ENCODE data around the gene LAYN.

The LAYN gene

DNA sequence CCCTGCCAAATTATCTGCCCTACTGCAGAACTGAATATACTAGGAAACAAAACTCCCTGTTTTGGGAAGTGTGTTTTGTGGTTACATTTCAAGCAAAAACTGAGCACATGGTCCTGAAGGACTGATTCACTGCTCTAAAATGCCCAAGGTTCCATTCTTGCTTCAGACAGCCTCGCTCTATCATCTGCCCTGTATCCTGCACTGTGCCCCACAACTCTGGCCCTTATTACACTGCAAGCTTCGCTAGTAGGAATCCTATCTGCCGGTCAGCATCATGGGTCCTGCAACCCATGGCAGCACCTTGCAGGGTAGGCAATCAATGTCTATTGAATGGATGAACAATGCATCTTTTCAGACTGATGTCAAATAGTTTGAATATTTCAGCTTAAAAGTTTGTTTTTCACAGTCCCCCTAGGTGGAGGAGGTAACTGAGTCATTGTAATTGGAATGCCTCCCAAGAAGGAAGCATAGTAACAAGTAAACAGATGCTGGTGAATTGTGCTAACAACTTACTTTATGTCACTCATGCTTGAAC lies 21.3 kb downstream of the LAYN start:
- DNase-seq, result no peak

DNA sequence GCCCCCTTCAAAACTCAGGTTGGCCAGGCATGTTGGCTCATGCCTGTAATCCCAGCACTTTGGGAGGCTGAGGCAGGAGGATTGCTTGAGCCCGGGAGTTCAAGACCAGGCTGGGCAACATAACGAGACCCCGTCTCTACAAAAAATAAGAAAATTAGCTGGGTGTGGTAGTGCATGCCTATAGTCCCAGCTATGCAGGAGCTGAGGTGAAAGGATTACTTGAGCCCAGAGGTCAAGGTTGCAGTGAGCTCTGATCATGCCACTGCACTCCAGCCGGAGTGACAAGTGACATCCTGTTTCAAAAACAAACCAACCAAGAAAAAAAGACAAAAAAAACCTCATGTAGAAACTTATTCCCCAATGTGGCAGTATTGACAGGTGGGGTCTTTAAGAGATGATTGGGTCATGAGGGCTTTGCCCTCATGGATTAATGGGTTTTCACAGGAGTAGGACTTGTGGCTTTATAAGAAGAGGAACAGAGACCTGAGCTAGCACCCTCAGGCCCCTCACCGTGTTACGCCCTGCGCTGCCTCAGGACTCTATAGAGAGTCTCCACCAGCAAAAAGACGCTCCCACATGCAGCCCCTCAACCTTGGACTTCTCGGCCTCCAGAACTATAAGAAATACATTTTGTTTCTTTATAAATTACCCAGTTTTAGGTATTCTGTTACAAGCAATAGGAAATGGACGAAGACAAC lies 22.3 kb downstream of the LAYN start:
- no peak for DNase-seq

- DNase-seq, result peak in 35 of 56 donors; percentile 3 to 87 (median 26)
Observed at GRCh38 chr11:111565114-111565720, 24.7 kb downstream of the LAYN start.

GRCh38 chr11:111566324-111566723 lies 25.8 kb downstream of the LAYN start:
- DNase-seq, result no peak

GRCh38 chr11:111569476-111569875 lies 29.0 kb downstream of the LAYN start:
- no peak for DNase-seq

DNA sequence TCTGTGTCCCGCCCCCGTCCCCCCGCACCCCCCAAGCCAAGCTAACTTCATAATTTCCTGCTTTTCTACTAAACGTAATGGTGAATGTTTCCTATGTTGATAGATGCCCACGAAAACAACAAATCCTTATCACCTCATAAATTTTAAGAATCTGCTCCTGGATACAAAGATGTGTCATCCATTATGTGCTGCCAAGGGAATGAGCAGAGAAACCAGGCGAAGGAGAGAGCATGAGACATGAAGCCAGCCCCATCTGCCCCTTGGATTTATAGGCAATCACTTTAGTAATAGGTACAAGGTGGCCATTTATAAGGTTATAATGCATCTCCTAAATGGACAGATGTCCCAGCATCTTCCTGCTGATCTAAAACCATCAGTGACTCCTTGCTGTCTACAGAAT lies 30.3 kb downstream of the LAYN start:
- DNase-seq, result no peak

DNA sequence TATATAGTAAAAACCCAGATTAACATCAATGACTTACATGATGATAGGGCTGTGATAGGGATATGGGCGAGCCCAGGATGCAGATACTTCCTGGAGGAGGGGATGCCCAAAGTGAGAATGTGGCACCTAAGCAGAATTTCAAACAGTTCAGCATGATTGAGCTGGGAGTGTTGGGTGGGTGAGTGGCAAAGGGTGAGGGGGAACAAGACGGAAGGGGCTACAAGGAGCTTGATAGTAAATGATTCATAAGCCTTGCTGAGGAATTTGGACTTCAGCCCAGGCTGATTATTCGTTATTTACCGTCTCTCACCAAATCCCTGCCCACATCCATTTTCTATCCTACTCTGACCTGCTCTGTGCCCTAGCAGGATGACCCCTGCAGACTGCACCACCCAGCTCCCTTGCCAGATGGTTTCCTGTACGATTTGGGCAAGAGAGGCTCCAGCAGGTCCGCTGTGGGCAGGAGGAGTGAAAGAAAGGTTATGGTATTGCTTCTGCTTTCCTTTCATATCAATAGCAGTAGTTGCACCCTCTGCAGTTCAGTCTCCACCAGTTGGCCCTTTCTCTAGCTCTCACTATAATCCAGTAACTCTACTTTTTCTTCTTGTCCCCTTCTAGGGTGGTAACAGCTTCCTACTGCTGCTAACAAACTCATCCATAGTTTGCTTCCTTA lies 31.4 kb downstream of the LAYN start:
- DNase-seq, result no peak

DNA sequence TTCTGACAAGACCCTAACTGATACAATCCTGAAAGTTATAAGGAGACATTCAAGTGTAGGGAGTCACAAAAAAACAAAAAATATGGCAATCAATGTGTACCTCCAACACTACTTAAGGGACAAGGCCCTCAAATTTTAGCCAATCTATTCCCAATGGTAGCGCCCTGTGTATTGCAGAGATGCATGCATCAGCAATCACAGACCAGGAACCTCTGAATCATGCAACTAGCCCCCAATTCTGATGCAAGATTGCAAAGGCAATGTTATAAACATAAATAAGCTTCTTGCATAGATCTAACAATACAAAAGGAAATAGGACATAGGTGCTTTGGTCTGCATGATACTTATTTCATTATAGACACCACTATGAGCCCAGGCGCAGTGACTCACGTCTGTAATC lies 32.1 kb downstream of the LAYN start:
- no peak for DNase-seq

GRCh38 chr11:111573821-111574249 lies 33.3 kb downstream of the LAYN start:
- no peak for DNase-seq

- DNase-seq, result no peak
Observed at GRCh38 chr11:111574373-111575225, 34.1 kb downstream of the LAYN start.

DNA sequence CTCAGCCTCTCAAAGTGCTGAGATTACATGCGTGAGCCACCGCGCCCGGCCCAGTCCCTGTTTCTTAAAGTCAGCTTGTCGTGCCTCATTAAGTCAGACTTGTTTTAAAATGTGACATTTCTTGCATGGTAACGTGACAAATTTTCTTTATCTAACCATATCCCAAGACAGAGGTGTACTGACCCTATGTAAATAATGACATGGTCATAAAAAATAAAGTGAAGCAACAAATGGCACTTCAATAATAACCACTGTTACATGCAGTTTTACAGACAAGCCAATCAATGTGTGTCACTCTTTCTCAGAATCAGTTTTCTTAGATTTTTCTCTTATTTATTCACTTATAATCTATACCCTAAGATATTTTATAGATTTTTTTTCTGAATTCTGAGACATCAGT lies 35.2 kb downstream of the LAYN start:
- DNase-seq, result no peak

DNA sequence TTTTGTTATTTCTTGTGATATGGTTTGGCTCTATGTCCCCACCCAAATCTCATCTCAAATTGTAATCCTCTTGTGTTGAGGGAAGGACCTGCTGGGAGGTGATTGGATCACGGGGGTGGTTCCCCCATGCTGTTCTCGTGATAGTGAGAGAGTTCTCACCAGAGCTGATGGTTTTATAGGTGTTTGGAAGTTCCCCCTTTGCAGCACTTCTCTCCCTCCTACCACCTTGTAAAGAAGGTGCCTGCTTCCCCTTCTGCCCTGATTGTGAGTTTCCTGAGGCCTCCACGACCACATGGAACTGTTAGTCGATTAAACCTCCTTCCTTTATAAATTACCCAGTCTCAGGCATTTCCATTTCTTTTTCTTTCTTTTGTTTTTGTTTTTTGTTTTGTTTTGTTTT lies 37.3 kb downstream of the LAYN start:
- DNase-seq, result no peak

DNA sequence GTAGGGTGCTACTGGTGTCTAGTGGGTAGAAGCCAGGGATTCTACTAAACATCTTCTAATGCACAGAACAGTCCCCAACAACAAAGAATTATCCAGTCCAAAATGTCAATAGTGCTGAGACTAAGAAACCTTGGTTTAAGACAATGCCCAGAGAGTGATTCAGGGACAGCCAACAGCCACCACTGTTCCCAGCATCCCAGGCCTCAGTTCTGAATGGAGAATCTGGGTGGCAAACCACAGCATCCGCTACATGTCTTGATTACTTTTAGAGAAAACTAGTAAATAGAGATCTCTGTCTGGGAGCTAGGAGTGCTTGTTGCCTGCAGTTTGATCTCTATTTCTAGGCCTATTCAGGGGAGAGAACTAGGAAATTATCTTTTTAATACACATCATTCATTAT lies 40.8 kb downstream of the LAYN start:
- DNase-seq, result no peak

- DNase-seq, result no peak
Observed at GRCh38 chr11:111582163-111582562, 41.6 kb downstream of the LAYN start.

- no peak for DNase-seq
Observed at GRCh38 chr11:111582881-111583280, 42.4 kb downstream of the LAYN start.

DNA sequence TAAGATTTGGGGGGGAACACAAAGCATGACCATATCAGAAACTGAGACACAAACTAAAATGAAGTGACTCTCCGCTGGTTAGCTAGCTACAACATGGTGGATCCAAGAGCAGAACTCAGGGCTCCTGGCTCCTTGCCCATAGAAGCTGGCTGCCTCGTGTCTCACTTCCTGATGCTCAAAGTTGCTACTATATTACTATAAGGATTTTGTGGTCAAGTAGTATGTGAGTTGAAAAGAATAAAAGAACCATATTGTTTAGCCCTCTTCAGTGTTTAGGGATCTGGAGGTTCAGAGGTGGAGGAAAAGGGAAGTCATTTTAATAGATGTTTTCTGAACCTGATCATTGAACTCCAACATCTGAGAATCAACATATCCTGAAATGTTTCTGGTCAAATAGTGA lies 44.9 kb downstream of the LAYN start:
- DNase-seq, result no peak

DNA sequence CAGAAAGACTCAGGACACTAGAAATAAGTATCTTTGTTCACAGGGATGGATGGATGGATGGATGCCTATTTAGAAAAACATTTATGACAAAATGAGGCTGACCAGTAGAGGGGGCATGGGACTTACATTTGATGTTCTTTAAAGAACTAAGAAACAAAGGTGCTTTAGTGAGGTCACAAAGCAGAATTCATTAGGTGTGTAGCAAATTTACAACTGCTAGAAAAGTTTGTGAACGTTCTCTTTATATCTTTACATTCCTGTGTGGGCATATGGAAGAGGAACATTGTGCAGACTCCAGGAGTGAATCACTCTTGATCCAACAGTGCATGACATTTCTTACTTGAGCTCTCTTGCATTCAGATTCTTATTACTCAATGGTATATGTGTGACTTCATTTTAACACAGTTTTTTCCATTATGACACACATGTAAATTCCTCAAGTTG lies 45.9 kb downstream of the LAYN start:
- DNase-seq, result peak in 2 of 56 donors; percentile 23 to 60

- DNase-seq, result no peak
Observed at GRCh38 chr11:111589114-111589513, 48.6 kb downstream of the LAYN start.

DNA sequence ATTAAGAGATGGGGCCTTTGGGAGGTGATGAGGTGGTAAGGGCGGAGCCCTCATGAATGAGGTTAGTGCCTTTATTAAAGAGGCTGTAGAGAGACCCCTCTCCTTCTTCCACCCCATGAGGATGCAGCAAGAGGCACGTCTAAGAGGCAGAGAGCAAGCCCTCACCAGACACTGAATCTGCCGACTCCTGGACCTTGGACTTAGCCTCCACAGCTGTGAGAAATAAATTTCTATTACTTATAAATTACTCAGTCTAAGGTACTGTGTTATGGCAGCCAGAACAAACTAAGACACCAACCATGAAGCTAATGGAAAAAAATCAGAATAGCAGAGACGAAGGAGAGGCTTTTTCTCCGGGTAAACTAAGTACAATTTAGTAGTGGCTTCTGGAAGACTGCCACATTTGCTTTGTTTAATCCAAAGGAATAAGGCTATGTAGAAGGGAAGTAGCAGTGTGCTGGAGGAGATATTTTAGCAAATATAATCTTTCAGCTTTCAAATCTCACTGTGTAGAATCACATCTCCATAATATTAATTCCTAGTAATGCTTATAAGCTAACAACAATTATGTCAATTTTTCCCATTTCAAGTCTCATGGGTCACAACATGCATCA lies 49.5 kb downstream of the LAYN start:
- DNase-seq, result no peak

- no peak for DNase-seq
Observed at GRCh38 chr11:111591187-111591960, 50.9 kb downstream of the LAYN start.
